C4-2B (cell line): ENCODE data around the gene DLGAP1.

Source experiments
- H3K27ac ChIP-seq: fragments of 450-650 bp; 2 replicates; pipeline ENCODE4 v1.5.1; 2017
- CTCF ChIP-seq: fragments of 450-650 bp; conservative IDR thresholded peaks from 2 replicates; pipeline ENCODE4 v1.5.1; 2017; ENCODE audit warnings: mild to moderate bottlenecking
- ZFX ChIP-seq: fragments of 450-650 bp; IDR thresholded peaks from 2 replicates; pipeline ENCODE4 v1.6.1; 2017

Gene DLGAP1

GRCh38 chr18:3692113-3692621 lies 762.9 kb downstream of the DLGAP1 start:
- no peak overlapping the region for H3K27ac ChIP-seq
- TF ChIP-seq CTCF (no peak), ZFX (no peak)

GRCh38 chr18:3691705-3692104 lies 763.4 kb downstream of the DLGAP1 start:
- H3K27ac ChIP-seq: no peak overlapping the region
- TF ChIP-seq ZFX (no peak), CTCF (no peak)

- H3K27ac ChIP-seq: no peak overlapping the region
- TF ChIP-seq ZFX (no peak), CTCF (no peak)
Measured at GRCh38 chr18:3690764-3691066, 764.4 kb downstream of the DLGAP1 start.

GRCh38 chr18:3689986-3690763 lies 764.9 kb downstream of the DLGAP1 start:
- TF ChIP-seq CTCF: no peak
- no peak for TF ChIP-seq ZFX
- H3K27ac ChIP-seq: no peak overlapping the region

DNA sequence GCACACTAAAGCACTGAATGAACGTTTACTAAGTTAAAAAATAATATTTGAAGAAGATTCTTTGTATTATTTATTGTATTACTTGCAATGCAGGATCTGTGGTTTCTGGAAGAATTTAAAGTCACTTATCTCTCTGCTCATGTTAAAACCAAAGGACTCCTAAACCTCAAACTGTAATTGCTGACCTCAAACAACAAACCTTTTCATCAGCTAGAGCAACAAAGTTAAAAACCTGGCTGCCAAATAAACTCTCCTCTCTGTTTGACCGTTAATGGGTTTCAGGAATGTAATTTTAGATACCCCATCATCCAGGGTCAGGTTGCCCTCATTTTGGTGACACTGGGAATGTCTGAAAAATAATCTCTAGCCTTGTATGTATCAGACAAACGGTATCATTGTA lies 766.0 kb downstream of the DLGAP1 start:
- TF ChIP-seq ZFX: no peak
- no peak for TF ChIP-seq CTCF
- H3K27ac ChIP-seq: no peak overlapping the region

GRCh38 chr18:3688690-3689089 lies 766.4 kb downstream of the DLGAP1 start:
- no peak overlapping the region for H3K27ac ChIP-seq
- TF ChIP-seq ZFX: no peak
- TF ChIP-seq CTCF: no peak

DNA sequence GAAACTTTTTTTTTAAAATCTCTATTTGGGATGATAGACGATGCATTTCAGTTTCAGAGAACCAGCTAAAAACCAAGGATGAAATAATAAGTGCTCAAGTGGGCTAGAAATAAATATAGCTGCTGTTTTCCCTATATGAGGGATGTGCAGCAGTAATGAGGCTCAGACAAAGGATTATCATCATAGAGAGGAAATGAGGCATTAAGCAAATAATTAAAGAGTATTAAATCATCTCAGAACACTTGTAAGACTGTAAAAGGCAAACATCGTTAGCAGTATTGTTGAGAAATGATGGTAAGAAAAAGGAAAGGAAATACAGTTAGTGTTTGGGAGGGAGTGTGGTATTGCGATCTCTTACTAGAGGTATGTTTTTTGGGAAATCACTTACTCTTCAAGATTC lies 771.6 kb downstream of the DLGAP1 start:
- H3K27ac ChIP-seq: no peak overlapping the region
- TF ChIP-seq ZFX (no peak), CTCF (no peak)
